ENCODE measurements around the gene PLEKHG3.

- TF ChIP-seq, protein P1, sequence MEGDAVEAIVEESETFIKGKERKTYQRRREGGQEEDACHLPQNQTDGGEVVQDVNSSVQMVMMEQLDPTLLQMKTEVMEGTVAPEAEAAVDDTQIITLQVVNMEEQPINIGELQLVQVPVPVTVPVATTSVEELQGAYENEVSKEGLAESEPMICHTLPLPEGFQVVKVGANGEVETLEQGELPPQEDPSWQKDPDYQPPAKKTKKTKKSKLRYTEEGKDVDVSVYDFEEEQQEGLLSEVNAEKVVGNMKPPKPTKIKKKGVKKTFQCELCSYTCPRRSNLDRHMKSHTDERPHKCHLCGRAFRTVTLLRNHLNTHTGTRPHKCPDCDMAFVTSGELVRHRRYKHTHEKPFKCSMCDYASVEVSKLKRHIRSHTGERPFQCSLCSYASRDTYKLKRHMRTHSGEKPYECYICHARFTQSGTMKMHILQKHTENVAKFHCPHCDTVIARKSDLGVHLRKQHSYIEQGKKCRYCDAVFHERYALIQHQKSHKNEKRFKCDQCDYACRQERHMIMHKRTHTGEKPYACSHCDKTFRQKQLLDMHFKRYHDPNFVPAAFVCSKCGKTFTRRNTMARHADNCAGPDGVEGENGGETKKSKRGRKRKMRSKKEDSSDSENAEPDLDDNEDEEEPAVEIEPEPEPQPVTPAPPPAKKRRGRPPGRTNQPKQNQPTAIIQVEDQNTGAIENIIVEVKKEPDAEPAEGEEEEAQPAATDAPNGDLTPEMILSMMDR (IDR thresholded peaks at IDR 0.05; ENCODE audit: low read depth, low read length, missing input control) = no peak
- TF ChIP-seq RAD21 (IDR thresholded peaks at IDR 0.05) = no peak
- no peak for TF ChIP-seq MAX (IDR thresholded peaks at IDR 0.05)
- no peak for TF ChIP-seq GABPA (IDR thresholded peaks at IDR 0.05 in 1 of 2, conservative IDR thresholded peaks at IDR 0.05 in 1 of 2)
- TF ChIP-seq HNF4A (conservative IDR thresholded peaks at IDR 0.05) = no peak
Observed at GRCh38 chr14:64700290-64700689, 3.9 kb upstream of the PLEKHG3 start.

Data from liver (tissue), 3 donors.